Suppressor macrophage (primary cell): ENCODE results near the gene SCN1A.
"Not testable (repeated sequence)": the region's sequence is repeated elsewhere in the genome, so short reads cannot be mapped to it uniquely, and the experiment has no call there.

Experiments
- DNase-seq, 4 experiments: peaks; one replicate each; pipeline ENCODE4 v3.0.0-alpha.2; 2020 to 2022
- total RNA-seq, 17 experiments: gene quantifications; one replicate each; lab custom pipeline; 2026; ENCODE audit warnings: mixed read lengths in 6 of 17, inconsistent platforms in 3 of 17; lab: John Stamatoyannopoulos, UW

Gene SCN1A
- total RNA-seq = 0 to 9.4 (median 0) reads per million in 17 experiments

GRCh38 chr2:166127217-166128155 is at the start of gene SCN1A:
SCN1A (minus strand) TSS chr2:166128020; CDS start chr2:166073621, 54,399 bp downstream.
- DNase-seq = peak; percentile 7 to 83 (median 40)

GRCh38 chr2:166173263-166173662 is 45.4 kb upstream of the SCN1A start:
- DNase-seq = no peak

- no peak for DNase-seq
Measured at GRCh38 chr2:166171216-166171615, 43.4 kb upstream of the SCN1A start.

GRCh38 chr2:166170356-166170755 is 42.5 kb upstream of the SCN1A start:
- no peak for DNase-seq

GRCh38 chr2:166167449-166167848 is 39.6 kb upstream of the SCN1A start:
- no peak for DNase-seq

GRCh38 chr2:166163775-166164174 is 36.0 kb upstream of the SCN1A start:
- DNase-seq = no peak

- DNase-seq = no peak
Measured at GRCh38 chr2:166158546-166158945, 30.7 kb upstream of the SCN1A start.

- DNase-seq = no peak
Measured at GRCh38 chr2:166157578-166157977, 29.8 kb upstream of the SCN1A start.

- no peak for DNase-seq
Measured at GRCh38 chr2:166156985-166157490, 29.2 kb upstream of the SCN1A start.

- no peak for DNase-seq
Measured at GRCh38 chr2:166155589-166155988, 27.8 kb upstream of the SCN1A start.

- DNase-seq = no peak
Measured at GRCh38 chr2:166154685-166155338, 27.0 kb upstream of the SCN1A start.

- DNase-seq = no peak
Measured at GRCh38 chr2:166152064-166152463, 24.2 kb upstream of the SCN1A start.

GRCh38 chr2:166148500-166149400 is 20.9 kb upstream of the SCN1A start:
- peak in 2 of 4 experiments; percentile 8 to 12 for DNase-seq

- no peak for DNase-seq
Measured at GRCh38 chr2:166147883-166148282, 20.1 kb upstream of the SCN1A start.

- peak in 1 of 4 experiments; percentile 11 for DNase-seq
Measured at GRCh38 chr2:166144071-166144470, 16.3 kb upstream of the SCN1A start.

- no peak for DNase-seq
Measured at GRCh38 chr2:166140932-166141331, 13.1 kb upstream of the SCN1A start.

- DNase-seq = no peak
Measured at GRCh38 chr2:166140475-166140874, 12.7 kb upstream of the SCN1A start.

GRCh38 chr2:166139479-166139878 is 11.7 kb upstream of the SCN1A start:
- DNase-seq = not testable (repeated sequence)

- no peak for DNase-seq
Measured at GRCh38 chr2:166138667-166139066, 10.8 kb upstream of the SCN1A start.

GRCh38 chr2:166138144-166138543 is 10.3 kb upstream of the SCN1A start:
- no peak for DNase-seq

- no peak for DNase-seq
Measured at GRCh38 chr2:166137331-166137730, 9.5 kb upstream of the SCN1A start.

GRCh38 chr2:166135849-166136258 is 8.0 kb upstream of the SCN1A start:
- DNase-seq = no peak
